Keratinocyte (primary cell): Measurements from ENCODE around the gene POU5F2.

Experiments used
- EZH2 ChIP-seq: IDR thresholded peaks from one replicate; pipeline ENCODE4 v1.6.1; 2012; ENCODE audit warnings: inconsistent platforms, mild to moderate bottlenecking, low read length, moderate library complexity
- TF ChIP-seq, protein P1 (sequence below), 3 experiments: IDR thresholded peaks in 1 of 3; conservative IDR thresholded peaks in 1 of 3; optimal IDR thresholded peaks in 1 of 3; 2 replicates in 2 of 3; 3 replicates in 1 of 3; pipeline versions ENCODE3 to v1.5.1; 2011; ENCODE audit warnings: low read length in 3 of 3, mild to moderate bottlenecking in 3 of 3, moderate library complexity in 2 of 3, control low read depth in 1 of 3, inconsistent platforms in 1 of 3; ENCODE audit not compliant: insufficient read depth in 2 of 3; ENCODE audit errors: extremely low read depth in 1 of 3

DNA sequence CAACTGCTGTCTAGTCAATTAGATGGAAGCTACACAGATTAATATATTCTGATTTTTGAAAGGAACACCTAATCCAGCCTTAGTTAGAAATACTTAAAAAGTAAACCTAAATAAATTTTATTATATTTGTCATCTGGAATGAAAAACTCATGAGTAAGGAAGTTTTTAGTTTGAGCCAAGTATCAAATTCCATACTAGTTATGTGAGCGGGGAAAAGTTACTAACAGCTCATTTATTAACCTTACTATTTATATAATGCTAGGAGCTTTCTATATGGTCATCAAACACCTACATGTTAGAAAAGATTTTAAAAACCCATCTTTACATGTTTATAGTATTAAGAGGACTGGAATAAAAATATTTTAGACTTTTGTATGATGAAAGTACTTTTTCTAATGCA, 41.6 kb upstream of the POU5F2 start:
- TF ChIP-seq, protein P1, sequence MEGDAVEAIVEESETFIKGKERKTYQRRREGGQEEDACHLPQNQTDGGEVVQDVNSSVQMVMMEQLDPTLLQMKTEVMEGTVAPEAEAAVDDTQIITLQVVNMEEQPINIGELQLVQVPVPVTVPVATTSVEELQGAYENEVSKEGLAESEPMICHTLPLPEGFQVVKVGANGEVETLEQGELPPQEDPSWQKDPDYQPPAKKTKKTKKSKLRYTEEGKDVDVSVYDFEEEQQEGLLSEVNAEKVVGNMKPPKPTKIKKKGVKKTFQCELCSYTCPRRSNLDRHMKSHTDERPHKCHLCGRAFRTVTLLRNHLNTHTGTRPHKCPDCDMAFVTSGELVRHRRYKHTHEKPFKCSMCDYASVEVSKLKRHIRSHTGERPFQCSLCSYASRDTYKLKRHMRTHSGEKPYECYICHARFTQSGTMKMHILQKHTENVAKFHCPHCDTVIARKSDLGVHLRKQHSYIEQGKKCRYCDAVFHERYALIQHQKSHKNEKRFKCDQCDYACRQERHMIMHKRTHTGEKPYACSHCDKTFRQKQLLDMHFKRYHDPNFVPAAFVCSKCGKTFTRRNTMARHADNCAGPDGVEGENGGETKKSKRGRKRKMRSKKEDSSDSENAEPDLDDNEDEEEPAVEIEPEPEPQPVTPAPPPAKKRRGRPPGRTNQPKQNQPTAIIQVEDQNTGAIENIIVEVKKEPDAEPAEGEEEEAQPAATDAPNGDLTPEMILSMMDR (optimal IDR thresholded peaks at IDR 0.05 in 1 of 3, IDR thresholded peaks at IDR 0.05 in 1 of 3, conservative IDR thresholded peaks at IDR 0.05 in 1 of 3; ENCODE audit: extremely low read depth in 1 of 3, insufficient read depth in 2 of 3, low read length in 3 of 3) = no peak
- TF ChIP-seq EZH2 = no peak
